GM19467 (cell line): Measurements from ENCODE around the gene ZC3H6.
"Not testable (repeated sequence)": the region's sequence is repeated elsewhere in the genome, so short reads cannot be mapped to it uniquely, and the experiment has no call there.

Source experiments
- ATAC-seq: cut with Tn5 transposase; IDR thresholded peaks from one replicate; pipeline ENCODE4 v1.9.1; 2021; ENCODE audit warnings: mild to moderate bottlenecking, moderate library complexity; ENCODE audit not compliant: unreplicated experiment

The ZC3H6 gene

GRCh38 chr2:112318515-112318914, 43.1 kb downstream of the ZC3H6 start:
- no peak for ATAC-seq

DNA sequence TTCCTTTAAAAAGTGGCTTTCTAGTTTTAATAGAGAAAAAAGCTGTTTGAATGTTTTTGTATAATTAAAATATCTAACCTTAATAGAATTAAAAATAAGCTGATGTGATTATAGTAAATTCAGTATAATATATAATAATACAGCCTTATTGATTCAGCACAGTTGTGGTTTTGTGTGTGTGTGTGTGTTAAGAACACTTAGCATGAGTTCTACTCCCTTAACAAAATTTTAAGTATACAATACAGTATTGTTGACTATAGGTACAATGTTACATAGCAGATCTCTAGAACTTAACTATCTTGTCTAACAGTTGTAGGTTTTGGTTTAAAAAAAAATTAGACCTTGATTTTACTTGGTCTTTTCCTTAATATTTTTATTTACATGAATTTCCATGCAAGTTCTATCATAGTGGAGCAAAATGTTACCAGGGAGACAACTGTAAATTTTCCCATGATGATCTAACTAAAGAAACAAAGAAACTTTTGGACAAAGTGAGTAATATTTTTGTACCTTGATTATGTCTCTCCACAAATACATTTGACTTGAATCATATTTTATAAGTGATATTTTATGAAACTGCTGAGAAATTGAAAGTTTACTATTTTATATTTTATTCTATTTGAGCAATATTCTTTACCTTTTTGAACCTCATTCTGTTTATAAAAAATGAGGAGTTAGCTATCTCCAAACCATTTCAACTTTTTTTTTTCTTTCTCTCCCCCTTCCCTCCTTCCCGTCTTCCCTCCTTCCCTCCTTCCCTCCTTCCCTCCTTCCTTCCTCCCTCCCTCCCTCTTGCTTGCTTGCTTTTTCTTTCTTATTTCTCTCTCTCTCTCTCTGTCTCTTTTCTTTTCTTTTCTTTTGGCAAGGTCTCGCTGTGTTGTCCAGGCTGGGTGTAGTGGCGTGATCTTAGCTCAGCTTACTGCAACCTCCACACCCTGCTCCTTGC, 46.3 kb downstream of the ZC3H6 start:
- ATAC-seq = no peak

DNA sequence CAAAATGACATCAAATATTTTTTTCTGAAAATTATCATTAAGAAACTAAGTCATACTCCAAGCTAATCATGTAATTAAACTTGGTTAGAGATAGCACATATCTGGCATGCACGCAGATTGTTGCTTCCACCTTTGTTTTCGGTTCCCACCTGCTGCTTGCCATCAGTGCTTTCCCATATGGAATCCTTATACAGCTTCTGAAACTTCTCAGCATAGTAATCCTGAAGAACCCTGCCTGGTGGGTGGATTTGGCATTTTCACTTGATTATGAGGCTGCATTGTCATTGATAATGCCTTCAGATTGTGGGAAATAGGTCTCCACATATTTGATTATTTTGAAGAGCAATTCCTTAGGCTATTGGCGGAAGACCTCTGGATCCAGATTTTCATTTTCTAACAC, 47.5 kb downstream of the ZC3H6 start:
- ATAC-seq = no peak

DNA sequence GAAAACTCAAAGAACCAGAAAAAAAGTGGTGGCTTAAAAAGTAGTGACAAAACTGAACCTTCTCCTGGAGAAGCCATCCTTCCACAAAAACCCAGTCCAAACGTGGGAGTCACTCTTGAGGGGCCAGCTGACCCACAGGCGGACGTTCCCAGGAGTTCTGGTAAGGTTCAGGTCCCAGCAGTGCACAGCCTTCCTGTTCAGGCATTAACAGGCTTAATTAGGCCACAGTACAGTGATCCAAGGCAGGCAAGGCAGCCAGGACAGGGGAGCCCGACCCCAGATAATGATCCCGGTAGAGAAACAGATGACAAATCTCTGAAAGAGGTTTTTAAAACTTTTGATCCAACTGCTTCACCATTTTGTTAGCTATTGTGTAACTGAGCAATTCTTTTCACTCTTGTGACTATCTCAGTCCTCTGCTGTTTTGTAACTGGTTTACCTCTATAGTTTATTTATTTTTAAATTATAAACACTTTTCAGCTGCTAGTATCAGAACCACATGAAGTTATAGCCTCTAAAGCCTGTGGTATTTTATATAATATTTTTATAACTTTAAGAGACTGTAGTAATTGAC, 56.8 kb downstream of the ZC3H6 start:
- ATAC-seq = no peak

GRCh38 chr2:112335600-112335999, 60.2 kb downstream of the ZC3H6 start:
- no peak for ATAC-seq

DNA sequence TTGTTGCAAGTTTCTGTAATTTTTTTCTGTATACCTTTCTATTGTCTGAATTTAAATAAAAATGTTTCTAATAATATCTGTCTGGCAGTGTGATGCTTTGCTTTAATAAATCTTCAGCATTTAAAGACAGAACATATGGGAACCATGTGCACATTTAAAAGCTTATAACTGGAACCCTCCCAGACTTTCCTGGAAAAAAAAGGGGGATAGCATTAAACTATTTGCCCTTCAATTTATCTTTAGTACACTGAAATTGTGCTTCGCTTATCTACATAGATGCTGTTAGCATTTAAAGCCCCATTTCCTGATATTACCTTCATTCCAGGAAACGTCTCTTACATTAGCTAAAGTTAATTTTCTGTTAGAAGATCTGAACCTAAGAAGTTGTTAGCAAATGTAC, 64.6 kb downstream of the ZC3H6 start:
- no peak for ATAC-seq

DNA sequence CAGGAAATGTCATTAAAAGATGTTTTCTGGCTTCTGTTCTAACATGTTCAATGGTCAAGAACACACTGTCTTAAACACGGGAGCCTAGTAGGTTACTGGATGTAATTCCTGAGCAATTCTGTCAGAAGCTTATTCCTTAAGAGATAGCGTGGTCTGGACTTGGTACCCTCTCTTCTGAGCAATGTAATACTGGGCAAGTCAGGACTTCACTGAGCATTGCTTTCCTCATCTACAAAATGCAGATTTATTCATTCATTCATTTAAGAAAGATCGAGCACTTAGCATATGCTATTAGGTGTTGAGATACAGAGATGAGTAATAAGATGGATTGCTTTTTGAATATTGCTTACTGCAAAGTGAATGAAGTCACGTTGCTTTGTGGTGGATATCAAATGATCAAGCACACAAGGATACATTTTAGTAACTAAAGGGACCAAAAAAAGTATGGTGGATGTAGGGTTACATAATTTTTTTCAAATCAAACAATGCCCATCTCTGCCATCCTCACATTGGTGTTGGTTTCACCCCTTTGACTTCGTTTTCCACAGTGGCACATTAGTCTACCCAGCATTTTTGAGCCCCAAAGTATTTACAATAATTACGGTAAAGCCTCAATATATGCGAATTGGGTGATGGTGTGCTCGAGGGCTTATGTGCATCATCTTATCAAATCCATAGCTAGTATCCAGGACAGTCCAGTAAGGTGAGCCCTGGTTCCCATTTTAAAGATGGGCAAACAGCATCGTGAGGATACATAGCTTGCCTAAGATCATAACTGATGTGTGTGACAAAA, 65.3 kb downstream of the ZC3H6 start:
- ATAC-seq = no peak

DNA sequence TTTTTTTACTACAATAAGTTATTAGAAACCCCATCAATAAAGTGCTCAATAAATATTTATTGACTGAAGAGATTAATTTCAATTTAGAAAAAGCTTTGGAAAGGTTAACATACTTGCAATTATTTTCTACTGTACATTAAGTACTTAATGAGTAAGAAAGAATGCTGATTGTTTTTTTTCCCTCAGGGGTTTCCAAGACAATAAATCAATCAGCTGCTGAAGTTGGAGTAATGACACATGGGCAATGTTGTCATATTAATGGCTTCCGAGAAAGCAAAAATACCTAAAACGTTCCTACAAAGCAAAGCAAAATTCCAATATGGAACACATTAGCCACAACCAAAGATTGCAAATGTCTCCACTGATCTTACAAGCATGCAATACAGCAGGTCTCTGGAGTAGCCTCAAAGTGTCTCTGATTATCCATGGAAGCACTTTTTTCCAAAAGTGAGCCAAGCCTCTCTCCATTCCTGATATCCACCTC, 66.7 kb downstream of the ZC3H6 start:
- no peak for ATAC-seq

DNA sequence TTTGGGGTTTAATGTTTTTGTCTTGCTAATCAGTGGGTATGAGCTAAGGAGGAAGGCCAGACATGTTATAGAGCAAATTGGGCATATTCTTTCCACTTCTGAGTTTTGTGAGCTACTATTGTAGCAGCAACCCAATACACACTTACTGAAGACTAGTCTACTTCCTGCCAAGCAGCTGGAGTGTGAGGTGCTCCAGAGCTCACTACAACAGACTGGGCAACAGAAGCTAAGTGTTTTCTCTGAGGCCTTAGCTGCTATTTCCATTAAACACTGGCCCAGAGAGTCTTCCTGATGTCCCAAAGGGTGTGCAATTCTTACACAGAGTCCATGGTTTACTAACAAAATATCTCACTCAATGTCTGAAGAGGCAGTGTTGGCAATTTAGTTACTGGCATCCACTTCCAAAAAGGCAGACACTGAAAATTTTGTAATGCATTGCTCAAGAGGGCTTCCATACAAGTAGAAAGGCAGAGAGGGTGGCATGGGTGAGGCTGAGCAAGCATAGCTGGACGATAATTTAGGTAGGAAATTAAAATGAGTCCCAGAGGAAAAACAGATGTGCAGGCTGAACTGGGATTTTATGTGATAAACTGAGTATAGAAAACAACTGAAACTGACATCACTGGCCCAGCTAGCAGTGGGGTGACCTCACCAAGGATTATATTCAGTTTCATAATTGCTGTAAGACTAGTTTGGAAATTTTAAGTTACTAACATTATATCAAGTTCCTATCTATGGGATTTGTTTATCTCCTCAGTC, 68.6 kb downstream of the ZC3H6 start:
- no peak for ATAC-seq

DNA sequence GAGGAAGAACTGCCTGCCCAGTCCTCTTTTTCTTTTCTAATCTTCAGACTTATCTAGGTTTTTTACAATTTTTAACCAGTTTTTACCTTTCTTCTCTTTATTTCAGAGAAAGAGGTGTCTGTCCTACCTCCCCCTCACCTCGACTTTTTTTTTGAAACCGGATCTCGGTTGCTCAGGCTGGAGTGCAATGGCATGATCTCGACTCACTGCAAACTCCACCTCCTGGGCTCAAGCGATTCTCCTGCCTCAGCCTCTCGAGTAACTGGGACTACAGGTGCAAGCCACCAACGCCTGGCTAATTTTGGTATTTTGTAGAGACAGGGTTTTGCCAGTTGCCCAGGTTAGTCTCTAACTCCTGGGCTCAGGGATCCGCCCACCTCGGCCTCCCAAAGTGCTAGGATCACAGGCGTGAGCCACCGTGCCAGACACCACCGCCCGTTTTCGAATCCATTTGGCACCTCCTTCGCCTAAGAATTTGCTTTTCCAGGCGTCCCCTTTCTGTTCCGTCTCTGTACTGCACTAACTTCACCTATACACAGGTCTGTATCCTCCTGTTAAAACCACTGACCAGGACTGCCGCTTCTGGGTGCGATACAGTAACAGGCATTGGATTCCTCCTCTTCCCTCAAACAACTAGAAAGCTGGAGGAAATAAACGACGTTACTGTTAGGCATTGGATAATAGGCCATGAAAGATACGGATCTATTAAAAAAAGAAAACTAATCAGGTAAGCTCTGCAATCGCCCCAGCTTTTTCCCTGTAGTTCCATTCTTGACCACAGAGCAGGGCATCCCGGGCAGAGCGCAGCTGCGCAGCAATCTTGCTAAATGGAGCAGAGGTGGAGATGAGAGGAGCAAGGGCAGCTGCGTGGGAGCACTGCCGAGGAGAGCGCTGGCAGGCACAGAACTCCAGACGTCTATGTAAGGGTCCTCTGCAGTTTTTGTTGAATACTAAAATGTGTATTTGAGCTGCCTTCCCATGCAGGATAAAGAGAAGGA, 69.9 kb downstream of the ZC3H6 start:
- ATAC-seq = no peak

DNA sequence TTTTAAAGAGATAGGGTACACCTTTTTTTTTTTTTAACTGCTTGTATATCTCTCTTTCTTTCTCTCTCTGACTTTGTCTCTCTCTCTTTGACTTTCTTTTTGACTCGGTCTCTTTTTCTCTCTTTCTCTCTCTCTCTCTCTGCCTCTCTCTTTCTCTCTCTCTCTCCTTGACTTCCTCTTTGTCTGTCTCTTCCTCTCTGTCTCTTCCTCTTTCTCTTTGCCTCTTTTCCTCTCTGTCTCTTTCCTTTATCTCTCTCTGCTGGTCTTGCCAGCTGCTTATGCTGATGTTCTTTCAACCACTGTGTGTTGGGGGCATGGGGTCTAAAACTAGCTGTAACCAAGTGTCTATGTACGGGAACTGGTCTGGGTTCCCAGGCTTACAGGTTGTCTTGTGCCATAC, 76.9 kb downstream of the ZC3H6 start:
- not testable (repeated sequence) for ATAC-seq

DNA sequence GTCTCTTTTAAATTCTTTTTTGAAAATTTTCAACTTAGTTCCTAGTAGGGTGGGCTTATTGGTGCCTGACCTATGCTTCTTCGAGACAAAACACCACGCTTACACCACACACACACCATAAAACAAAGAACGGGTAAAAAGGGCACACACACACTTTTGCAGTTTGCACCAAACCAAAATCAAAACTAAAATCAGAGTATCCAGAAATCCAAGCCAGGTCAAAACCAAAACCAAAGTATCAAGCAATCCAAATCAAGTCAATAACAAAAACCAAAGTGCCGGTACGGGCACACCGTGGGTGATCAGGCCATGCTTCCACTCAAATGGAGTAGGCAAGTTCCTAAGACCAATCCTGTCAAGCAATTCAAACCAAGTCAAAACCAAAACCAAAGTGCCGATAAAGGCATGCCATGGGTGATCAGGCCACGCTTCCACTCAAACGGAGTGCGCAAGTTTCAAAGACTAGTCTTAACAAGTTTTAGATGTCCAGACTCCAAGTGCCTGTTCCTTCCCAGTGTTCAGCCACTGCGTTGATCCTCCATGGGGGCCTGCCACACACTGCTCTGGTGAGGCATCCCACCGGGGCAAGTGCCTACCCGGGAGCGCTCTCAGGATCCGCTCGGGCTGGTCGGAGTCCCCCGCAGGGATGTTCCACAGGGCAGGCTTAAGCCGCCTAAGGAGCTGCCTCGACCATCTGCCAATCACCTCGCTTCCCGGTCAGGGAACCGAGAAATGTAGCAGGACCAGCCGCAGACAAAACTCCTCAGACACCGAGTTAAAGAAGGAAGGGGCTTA, 77.6 kb downstream of the ZC3H6 start:
- ATAC-seq = not testable (repeated sequence)

GRCh38 chr2:112354335-112354734, 78.9 kb downstream of the ZC3H6 start:
- not testable (repeated sequence) for ATAC-seq

GRCh38 chr2:112360055-112360454, 84.7 kb downstream of the ZC3H6 start:
- not testable (repeated sequence) for ATAC-seq
